Astrocyte (in vitro differentiated cells and primary cell): ENCODE measurements around the gene TTLL8. TPM values are rescaled to one million over a fixed set of nuclear protein-coding genes. Genes with fewer than 3 reads are reported as not detected.

Experiments
- DNase-seq: peaks from one replicate; pipeline ENCODE4 v3.0.0-alpha.2; 2010; ENCODE audit warnings: low read depth
- FAIRE-seq: peaks from 2 replicates; lab custom pipeline; 2011; peaks lifted over from hg19 to GRCh38; lab: Jason Lieb, UNC
- H2AFZ ChIP-seq: 2 replicates; pipeline ENCODE4 v1.6.0; 2012; ENCODE audit warnings: low read depth, low read length, inconsistent platforms
- H3K27ac ChIP-seq: 2 replicates; pipeline ENCODE4 v1.5.1; 2011; ENCODE audit warnings: low read depth, low read length, inconsistent platforms
- H3K27me3 ChIP-seq: 2 replicates; pipeline ENCODE4 v1.6.0; 2011; ENCODE audit warnings: low read length, inconsistent platforms; ENCODE audit not compliant: insufficient read depth
- H3K36me3 ChIP-seq: 2 replicates; pipeline ENCODE4 v1.5.1; 2011; ENCODE audit warnings: low read length, inconsistent platforms; ENCODE audit not compliant: insufficient read depth
- H3K4me1 ChIP-seq: 2 replicates; pipeline ENCODE4 v1.5.1; 2011; ENCODE audit warnings: low read length, inconsistent platforms; ENCODE audit not compliant: insufficient read depth
- H3K4me2 ChIP-seq: 2 replicates; pipeline ENCODE4 v1.6.0; 2012; ENCODE audit warnings: low read length, inconsistent platforms
- H3K4me3 ChIP-seq: 2 replicates; pipeline ENCODE4 v1.5.1; 2011; ENCODE audit warnings: low read depth, mild to moderate bottlenecking, low read length, inconsistent platforms; ENCODE audit not compliant: insufficient read depth
- H3K79me2 ChIP-seq: 2 replicates; pipeline ENCODE4 v1.6.0; 2012; ENCODE audit warnings: mild to moderate bottlenecking, low read length, inconsistent platforms; ENCODE audit not compliant: insufficient read depth
- H3K9ac ChIP-seq: 2 replicates; pipeline ENCODE4 v1.6.0; 2012; ENCODE audit warnings: mild to moderate bottlenecking, low read length, inconsistent platforms
- H3K9me3 ChIP-seq: 2 replicates; pipeline ENCODE4 v1.5.1; 2012; ENCODE audit warnings: low read depth, mild to moderate bottlenecking, low read length, inconsistent platforms; ENCODE audit not compliant: insufficient read depth
- H4K20me1 ChIP-seq: 2 replicates; pipeline ENCODE4 v1.6.0; 2012; ENCODE audit warnings: low read length, inconsistent platforms; ENCODE audit not compliant: insufficient read depth
- H3K27ac Mint-ChIP-seq: one replicate; pipeline ENCODE4 v1.8.0; 2021; ENCODE audit warnings: mild to moderate bottlenecking, mixed read lengths; ENCODE audit not compliant: unreplicated experiment
- H3K27me3 Mint-ChIP-seq: one replicate; pipeline ENCODE4 v1.8.0; 2021; ENCODE audit warnings: low read depth, mixed read lengths; ENCODE audit not compliant: unreplicated experiment
- H3K36me3 Mint-ChIP-seq: one replicate; pipeline ENCODE4 v1.8.0; 2021; ENCODE audit warnings: low read depth, mixed read lengths; ENCODE audit not compliant: unreplicated experiment
- H3K4me1 Mint-ChIP-seq: one replicate; pipeline ENCODE4 v1.8.0; 2021; ENCODE audit warnings: low read depth, mixed read lengths; ENCODE audit not compliant: unreplicated experiment
- H3K4me3 Mint-ChIP-seq: one replicate; pipeline ENCODE4 v1.8.0; 2021; ENCODE audit warnings: mild to moderate bottlenecking, moderate library complexity, mixed read lengths; ENCODE audit not compliant: unreplicated experiment
- H3K9me3 Mint-ChIP-seq: one replicate; pipeline ENCODE4 v1.8.0; 2021; ENCODE audit warnings: mild to moderate bottlenecking, mixed read lengths; ENCODE audit not compliant: unreplicated experiment
- EZH2 ChIP-seq: IDR thresholded peaks from 2 replicates; pipeline ENCODE4 v1.6.1; 2012; ENCODE audit warnings: mild to moderate bottlenecking, low read length, inconsistent platforms; ENCODE audit not compliant: insufficient read depth
- total RNA-seq: library from RNA; stranded (reverse); gene quantifications from 2 replicates; pipeline ENCODE4 v1.2.1, GENCODE V29; 2021
- TF ChIP-seq, protein P1 (sequence below): IDR thresholded peaks from 2 replicates; pipeline ENCODE4 v1.5.1; 2011; ENCODE audit warnings: low read depth, mild to moderate bottlenecking, inconsistent platforms, low read length, moderate library complexity; ENCODE audit not compliant: insufficient read depth

Gene TTLL8
- total RNA-seq, 1 donor from 2014 or later: not detected

DNA sequence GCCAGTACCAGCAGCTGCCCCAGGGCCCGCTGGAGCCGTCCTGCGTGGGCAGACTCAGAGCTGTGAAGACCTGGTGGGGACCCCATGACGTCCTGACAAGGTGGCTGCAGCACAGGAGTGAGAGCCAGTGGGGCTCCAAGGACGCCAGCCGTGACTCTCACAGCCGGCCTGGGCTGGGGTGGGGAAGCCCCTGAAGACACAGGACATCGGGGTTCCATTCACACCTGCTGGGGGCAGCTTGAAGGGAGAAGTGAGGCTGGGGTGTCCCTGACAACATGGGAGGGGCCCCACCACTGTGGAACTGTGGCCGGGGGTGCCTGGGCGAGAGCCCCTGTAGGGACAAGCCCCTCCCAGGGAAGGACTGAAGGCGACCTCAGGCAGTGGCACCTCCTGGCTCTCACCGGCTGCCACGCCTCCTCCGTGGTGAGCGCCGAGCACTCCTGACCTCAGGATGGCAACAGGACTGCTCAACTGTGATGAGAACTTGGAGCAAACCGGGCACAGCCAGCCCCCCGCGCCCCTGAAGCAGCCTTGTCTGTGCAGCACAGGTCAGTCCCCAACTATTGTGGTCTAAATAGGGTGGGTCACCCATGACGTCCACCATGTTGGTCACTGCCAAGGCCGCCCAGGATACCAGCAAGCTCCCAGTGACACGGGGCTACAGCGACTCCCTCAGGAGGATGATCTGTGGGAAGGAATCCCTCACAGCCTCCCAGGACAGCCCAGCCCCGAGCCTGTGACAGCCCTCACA lies 22.8 kb downstream of the TTLL8 start:
- Mint-ChIP-seq H3K36me3 (no peaks in the 10 kb centered on the region), H3K27me3 (peaks cover 17% of the 10 kb centered on the region), H3K9me3 (peaks cover 10% of the 10 kb centered on the region), H3K4me3 (no peak overlapping the region), H3K27ac (no peak overlapping the region), H3K4me1 (no peaks in the 10 kb centered on the region)
- Histone ChIP-seq H3K27ac (no peak overlapping the region), H4K20me1 (no peaks in the 10 kb centered on the region), H2AFZ (no peak overlapping the region), H3K27me3 (no peaks in the 10 kb centered on the region), H3K9ac (no peak overlapping the region), H3K9me3 (peaks cover 7% of the 10 kb centered on the region), H3K4me1 (no peaks in the 10 kb centered on the region), H3K4me2 (no peak overlapping the region), H3K4me3 (no peak overlapping the region), H3K79me2 (no peaks in the 10 kb centered on the region), H3K36me3 (no peaks in the 10 kb centered on the region)
- no peak for FAIRE-seq
- DNase-seq: no peak
- TF ChIP-seq, protein P1, sequence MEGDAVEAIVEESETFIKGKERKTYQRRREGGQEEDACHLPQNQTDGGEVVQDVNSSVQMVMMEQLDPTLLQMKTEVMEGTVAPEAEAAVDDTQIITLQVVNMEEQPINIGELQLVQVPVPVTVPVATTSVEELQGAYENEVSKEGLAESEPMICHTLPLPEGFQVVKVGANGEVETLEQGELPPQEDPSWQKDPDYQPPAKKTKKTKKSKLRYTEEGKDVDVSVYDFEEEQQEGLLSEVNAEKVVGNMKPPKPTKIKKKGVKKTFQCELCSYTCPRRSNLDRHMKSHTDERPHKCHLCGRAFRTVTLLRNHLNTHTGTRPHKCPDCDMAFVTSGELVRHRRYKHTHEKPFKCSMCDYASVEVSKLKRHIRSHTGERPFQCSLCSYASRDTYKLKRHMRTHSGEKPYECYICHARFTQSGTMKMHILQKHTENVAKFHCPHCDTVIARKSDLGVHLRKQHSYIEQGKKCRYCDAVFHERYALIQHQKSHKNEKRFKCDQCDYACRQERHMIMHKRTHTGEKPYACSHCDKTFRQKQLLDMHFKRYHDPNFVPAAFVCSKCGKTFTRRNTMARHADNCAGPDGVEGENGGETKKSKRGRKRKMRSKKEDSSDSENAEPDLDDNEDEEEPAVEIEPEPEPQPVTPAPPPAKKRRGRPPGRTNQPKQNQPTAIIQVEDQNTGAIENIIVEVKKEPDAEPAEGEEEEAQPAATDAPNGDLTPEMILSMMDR: no peak
- no peak for TF ChIP-seq EZH2

DNA sequence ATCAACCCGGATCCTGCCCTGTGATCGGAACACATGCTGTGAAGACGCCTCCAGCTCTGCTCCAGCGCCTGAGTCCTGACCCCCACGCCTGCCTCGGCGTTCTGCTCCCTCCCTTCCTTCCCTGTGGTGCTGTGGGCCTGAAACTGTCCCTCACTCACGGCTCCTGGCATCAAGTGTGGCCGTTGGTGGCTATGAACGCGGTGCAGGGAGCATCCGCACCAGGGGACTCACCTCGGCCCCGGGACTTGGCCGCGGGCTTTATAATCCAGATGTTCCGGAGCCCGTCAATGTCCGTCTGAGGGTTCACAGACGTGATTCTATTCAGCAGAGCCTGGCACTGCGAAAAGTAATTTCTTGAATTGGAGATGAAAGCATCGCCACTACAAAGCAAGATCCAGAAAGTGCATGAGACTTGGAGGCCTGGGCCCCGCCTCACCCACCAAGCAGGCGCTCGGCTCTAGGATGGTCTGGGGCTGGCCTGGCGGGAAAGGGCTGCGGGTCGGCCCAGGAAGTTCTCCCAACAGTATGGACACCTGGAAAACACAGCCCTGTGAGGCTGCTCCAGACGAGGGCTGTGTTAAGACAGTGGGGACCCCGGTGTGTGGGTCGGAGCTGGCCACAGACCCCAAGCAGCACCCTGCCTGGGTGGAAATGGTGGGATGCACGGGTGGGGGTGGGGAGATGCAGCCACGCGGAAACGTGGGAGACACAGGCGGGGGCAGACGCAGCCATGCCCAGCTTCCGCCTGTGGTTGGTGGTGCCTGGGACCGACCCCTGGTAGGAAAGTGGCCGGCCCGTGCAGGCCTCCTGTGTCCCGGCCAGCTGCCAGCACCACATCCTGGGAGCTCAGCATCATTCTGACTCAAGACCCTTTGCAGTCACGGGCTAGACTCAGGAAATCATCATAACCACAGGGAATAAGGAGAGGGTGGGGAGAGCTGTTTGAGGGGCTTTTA lies 23.7 kb downstream of the TTLL8 start:
- FAIRE-seq: no peak
- TF ChIP-seq, protein P1: no peak
- no peak for TF ChIP-seq EZH2
- Histone ChIP-seq H3K9ac (no peak overlapping the region), H3K27ac (no peak overlapping the region), H3K4me1 (no peaks in the 10 kb centered on the region), H3K27me3 (no peaks in the 10 kb centered on the region), H2AFZ (no peak overlapping the region), H3K79me2 (no peaks in the 10 kb centered on the region), H3K9me3 (peaks cover under 1% of the 10 kb centered on the region), H4K20me1 (no peaks in the 10 kb centered on the region), H3K36me3 (no peaks in the 10 kb centered on the region), H3K4me3 (no peak overlapping the region), H3K4me2 (no peak overlapping the region)
- no peak for DNase-seq
- H3K27ac Mint-ChIP-seq: no peak overlapping the region
- no peaks in the 10 kb centered on the region for H3K4me1 Mint-ChIP-seq
- H3K27me3 Mint-ChIP-seq: peaks cover 22% of the 10 kb centered on the region
- H3K36me3 Mint-ChIP-seq: no peaks in the 10 kb centered on the region
- no peak overlapping the region for H3K4me3 Mint-ChIP-seq
- peaks cover 2% of the 10 kb centered on the region for H3K9me3 Mint-ChIP-seq
